Fibroblast of skin of scalp (primary cell): ENCODE results near the gene COBLL1.

ENCODE experiments used
- DNase-seq: peaks from one replicate; pipeline ENCODE4 v3.0.0-alpha.2; 2013

The COBLL1 gene

GRCh38 chr2:164816900-164817299, 24.7 kb downstream of the COBLL1 start:
- DNase-seq = no peak

GRCh38 chr2:164816046-164816445, 25.6 kb downstream of the COBLL1 start:
- no peak for DNase-seq

- no peak for DNase-seq
These were observed 26.4 kb downstream of the COBLL1 start for GRCh38 chr2:164815071-164815793.

- DNase-seq = no peak
These were observed 28.1 kb downstream of the COBLL1 start for GRCh38 chr2:164813535-164813934.

GRCh38 chr2:164812378-164812777, 29.2 kb downstream of the COBLL1 start:
- no peak for DNase-seq

- no peak for DNase-seq
These were observed 29.8 kb downstream of the COBLL1 start for GRCh38 chr2:164811819-164812218.

- DNase-seq = peak; percentile 27
These were observed 30.8 kb downstream of the COBLL1 start for GRCh38 chr2:164810843-164811242.

GRCh38 chr2:164808776-164809175, 32.8 kb downstream of the COBLL1 start:
- DNase-seq = peak; percentile 84

GRCh38 chr2:164803776-164804466, 37.7 kb downstream of the COBLL1 start:
- DNase-seq = peak; percentile 73

- no peak for DNase-seq
These were observed 39.4 kb downstream of the COBLL1 start for GRCh38 chr2:164802095-164802707.

GRCh38 chr2:164800572-164800971, 41.1 kb downstream of the COBLL1 start:
- no peak for DNase-seq

GRCh38 chr2:164797627-164798026, 44.0 kb downstream of the COBLL1 start:
- no peak for DNase-seq

GRCh38 chr2:164796999-164797398, 44.6 kb downstream of the COBLL1 start:
- no peak for DNase-seq

GRCh38 chr2:164794432-164795231, 47.0 kb downstream of the COBLL1 start:
- DNase-seq = no peak

GRCh38 chr2:164794016-164794415, 47.6 kb downstream of the COBLL1 start:
- no peak for DNase-seq

- peak; percentile 91 for DNase-seq
These were observed 48.1 kb downstream of the COBLL1 start for GRCh38 chr2:164793529-164793928.

GRCh38 chr2:164792316-164793170, 49.1 kb downstream of the COBLL1 start:
- peak; percentile 72 for DNase-seq

- no peak for DNase-seq
These were observed 51.7 kb downstream of the COBLL1 start for GRCh38 chr2:164789968-164790367.

- DNase-seq = no peak
These were observed 54.8 kb downstream of the COBLL1 start for GRCh38 chr2:164786787-164787186.

- peak; percentile 82 for DNase-seq
These were observed 56.2 kb downstream of the COBLL1 start for GRCh38 chr2:164785457-164785856.

GRCh38 chr2:164784376-164784775, 57.2 kb downstream of the COBLL1 start:
- DNase-seq = peak; percentile 71

GRCh38 chr2:164782323-164782722, 59.3 kb downstream of the COBLL1 start:
- peak; percentile 29 for DNase-seq
